Suprapubic skin (tissue), 4 donors: Measurements from ENCODE around the gene LHPP.

ENCODE experiments used
- CTCF ChIP-seq, 2 donors: fragments of 200-600 bp in 1 of 2; fragments of 450-650 bp in 1 of 2; sonication (generic) in 1 of 2; IDR thresholded peaks; one replicate each; pipeline ENCODE4 v1.5.1; 2016 to 2019; ENCODE audit warnings: antibody characterized with exemption in 2 of 2, mild to moderate bottlenecking in 1 of 2, moderate library complexity in 1 of 2
- EP300 ChIP-seq: sonication (generic); formaldehyde crosslinking; IDR thresholded peaks from one replicate; pipeline ENCODE4 v1.6.1; 2017; ENCODE audit warnings: antibody characterized with exemption
- POLR2A ChIP-seq, 2 donors: fragments of 450-650 bp; IDR thresholded peaks; one replicate each; pipeline ENCODE4 v1.6.1; 2017; ENCODE audit warnings: antibody characterized with exemption in 2 of 2, mild to moderate bottlenecking in 2 of 2, moderate library complexity in 2 of 2
- POLR2AphosphoS5 ChIP-seq, 3 donors: sonication (generic); formaldehyde crosslinking; IDR thresholded peaks; one replicate each; pipeline ENCODE4 v1.6.1; 2017; ENCODE audit warnings: antibody characterized with exemption in 3 of 3

GRCh38 chr10:124523901-124524300, 62.3 kb downstream of the LHPP start:
- TF ChIP-seq CTCF (IDR thresholded peaks at IDR 0.05) (no peak), POLR2A (IDR thresholded peaks at IDR 0.05) (no peak), EP300 (no peak), POLR2AphosphoS5 (IDR thresholded peaks at IDR 0.05) (no peak)
